ENCODE measurements around the gene PARVA.
"Not testable (repeated sequence)": the region's sequence is repeated elsewhere in the genome, so short reads cannot be mapped to it uniquely, and the experiment has no call there.

Gene PARVA

GRCh38 chr11:12359761-12360160, 17.6 kb upstream of the PARVA start:
- no peaks in the 10 kb centered on the region for H3K36me3 ChIP-seq (replicated peaks)
- no peak for TF ChIP-seq CTCF (IDR thresholded peaks at IDR 0.05; ENCODE audit: low read depth, low read length, missing control alignments)
- peak; percentile 16 for DNase-seq

GRCh38 chr11:12361682-12362081, 15.7 kb upstream of the PARVA start:
- H3K4me3 ChIP-seq (ENCODE audit: low read depth, low read length) = no peak overlapping the region
- TF ChIP-seq CTCF (IDR thresholded peaks at IDR 0.05; ENCODE audit: low read depth, low read length, missing control alignments) = no peak
- H3K27me3 ChIP-seq (replicated peaks) = no peaks in the 10 kb centered on the region
- no peak overlapping the region for H3K27ac ChIP-seq
- no peak for DNase-seq
- no peaks in the 10 kb centered on the region for H3K36me3 ChIP-seq (replicated peaks)
- in situ Hi-C loops (cut with HindIII; ENCODE audit: low pct_ligation_motif_present, low sequenced_read_pairs) = no loop called here

More at GRCh38 chr11:12359761-12360160, 17.6 kb upstream of the PARVA start:
- H3K27ac ChIP-seq = no peak overlapping the region
- in situ Hi-C loops (cut with HindIII; ENCODE audit: low pct_ligation_motif_present, low sequenced_read_pairs) = no loop called here
- no peak overlapping the region for H3K4me3 ChIP-seq (ENCODE audit: low read depth, low read length)
- no peaks in the 10 kb centered on the region for H3K27me3 ChIP-seq (replicated peaks)

DNA sequence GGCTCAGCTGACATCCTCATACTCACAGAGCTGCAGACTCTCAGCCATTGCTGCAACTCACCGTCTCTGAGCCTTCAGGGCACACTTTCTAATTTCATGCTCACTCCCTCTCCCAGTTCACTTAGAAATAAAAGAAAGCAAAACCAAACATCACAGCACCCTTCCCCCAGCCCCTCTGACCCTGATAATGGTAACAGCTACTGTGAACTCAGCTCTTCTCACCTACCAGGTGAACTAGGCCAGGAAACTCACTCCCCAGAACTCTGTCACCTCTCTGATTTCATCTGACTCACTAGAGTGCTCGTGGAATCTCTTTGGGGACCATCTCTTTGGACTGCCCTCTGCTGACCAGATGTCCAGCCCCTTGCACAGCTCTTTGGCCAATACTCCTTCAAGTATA, 14.5 kb upstream of the PARVA start:
- no peak overlapping the region for H3K27ac ChIP-seq

DNA sequence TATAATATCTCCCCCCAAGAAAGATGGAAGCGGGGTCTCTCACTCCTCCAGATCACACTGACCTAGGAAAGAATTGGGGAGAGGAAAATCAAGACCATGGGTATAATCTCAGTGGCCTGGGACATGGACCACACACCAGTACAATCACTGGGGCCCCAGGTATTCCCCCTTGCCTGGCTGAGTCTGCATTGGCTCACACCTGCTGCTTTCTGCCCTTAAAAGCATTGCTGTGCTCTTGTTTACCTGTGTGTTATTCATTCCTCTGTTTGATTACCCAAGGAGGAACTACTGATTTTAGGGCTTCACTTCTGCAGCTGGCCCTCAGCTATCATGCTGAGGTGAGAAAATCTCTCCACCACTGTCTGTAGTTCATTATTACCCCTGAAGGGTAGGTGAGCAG, 14.0 kb upstream of the PARVA start:
- TF ChIP-seq CTCF (IDR thresholded peaks at IDR 0.05; ENCODE audit: low read depth, low read length, missing control alignments) = no peak
- no peak overlapping the region for H3K4me3 ChIP-seq (ENCODE audit: low read depth, low read length)
- no peak for DNase-seq
- no peaks in the 10 kb centered on the region for H3K36me3 ChIP-seq (replicated peaks)
- H3K27me3 ChIP-seq (replicated peaks) = no peaks in the 10 kb centered on the region
- no peak overlapping the region for H3K27ac ChIP-seq
- in situ Hi-C loops (cut with HindIII; ENCODE audit: low pct_ligation_motif_present, low sequenced_read_pairs) = no loop called here

More for the DNA sequence above, 14.5 kb upstream of the PARVA start:
- no peak overlapping the region for H3K4me3 ChIP-seq (ENCODE audit: low read depth, low read length)
- no peaks in the 10 kb centered on the region for H3K36me3 ChIP-seq (replicated peaks)
- no peak for DNase-seq
- in situ Hi-C loops (cut with HindIII; ENCODE audit: low pct_ligation_motif_present, low sequenced_read_pairs) = no loop called here
- H3K27me3 ChIP-seq (replicated peaks) = no peaks in the 10 kb centered on the region
- no peak for TF ChIP-seq CTCF (IDR thresholded peaks at IDR 0.05; ENCODE audit: low read depth, low read length, missing control alignments)

- H3K4me3 ChIP-seq (ENCODE audit: low read depth, low read length); H3K27me3 ChIP-seq (replicated peaks); in situ Hi-C loops (cut with HindIII; ENCODE audit: low pct_ligation_motif_present, low sequenced_read_pairs); H3K27ac ChIP-seq; H3K36me3 ChIP-seq (replicated peaks): not testable (repeated sequence)
- peak; percentile 61 for DNase-seq
These were observed 11.3 kb upstream of the PARVA start for GRCh38 chr11:12365965-12366575.

- in situ Hi-C loops (cut with HindIII; ENCODE audit: low pct_ligation_motif_present, low sequenced_read_pairs); H3K27ac ChIP-seq; H3K4me3 ChIP-seq (ENCODE audit: low read depth, low read length); H3K27me3 ChIP-seq (replicated peaks); DNase-seq; H3K36me3 ChIP-seq (replicated peaks): not testable (repeated sequence)
These were observed 10.3 kb upstream of the PARVA start for GRCh38 chr11:12367057-12367456.

DNA sequence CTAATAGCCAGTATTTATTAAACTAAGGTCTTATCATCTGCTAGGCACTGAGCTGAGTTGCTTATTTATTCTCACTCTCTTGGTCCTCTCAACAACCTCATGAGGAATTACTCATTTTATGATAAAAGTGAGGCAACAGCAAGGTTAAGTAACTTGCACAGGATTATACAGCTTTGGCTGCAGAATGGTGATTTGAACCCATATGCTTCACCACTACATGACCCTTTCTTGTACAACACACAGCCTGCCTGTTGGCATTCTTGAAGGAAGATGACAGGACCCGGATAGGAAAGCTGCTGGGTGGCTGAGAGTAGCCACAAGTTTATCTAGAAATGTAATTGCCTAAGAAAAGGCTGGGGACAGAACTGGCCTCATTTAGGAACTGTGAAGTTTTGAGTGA, 5.3 kb upstream of the PARVA start:
- in situ Hi-C loops (cut with HindIII; ENCODE audit: low pct_ligation_motif_present, low sequenced_read_pairs) = no loop called here
- Histone ChIP-seq H3K36me3 (replicated peaks) (no peaks in the 10 kb centered on the region), H3K27ac (no peak overlapping the region), H3K4me3 (ENCODE audit: low read depth, low read length) (no peak overlapping the region), H3K27me3 (replicated peaks) (no peaks in the 10 kb centered on the region)
- no peak for TF ChIP-seq CTCF (IDR thresholded peaks at IDR 0.05; ENCODE audit: low read depth, low read length, missing control alignments)
- no peak for DNase-seq

All from brain microvascular endothelial cell (primary cell).